H9 (cell line): ENCODE measurements around the gene INTS15. TPM values are rescaled to one million over a fixed set of nuclear protein-coding genes. Genes with fewer than 3 reads are reported as not detected.

ENCODE experiments used
- DNase-seq: peaks from one replicate; pipeline ENCODE4 v3.0.0-alpha.2; 2017
- H2AFZ ChIP-seq: one replicate; pipeline ENCODE4 v1.6.1; 2013; ENCODE audit warnings: mild to moderate bottlenecking, low read length, control low read depth, moderate library complexity
- H2AK5ac ChIP-seq: 2 replicates; pipeline ENCODE4 v1.6.1; 2013; ENCODE audit warnings: low read length, control low read depth, mixed read lengths; ENCODE audit not compliant: insufficient read length
- H2BK120ac ChIP-seq: one replicate; pipeline ENCODE4 v1.6.1; 2013; ENCODE audit warnings: low read depth, mild to moderate bottlenecking, low read length, control low read depth, inconsistent platforms; ENCODE audit not compliant: poor library complexity, severe bottlenecking
- H2BK12ac ChIP-seq: 2 replicates; pipeline ENCODE4 v1.6.1; 2013; ENCODE audit warnings: low read length, control low read depth, mixed read lengths, low read depth; ENCODE audit not compliant: insufficient read length
- H2BK15ac ChIP-seq: 2 replicates; pipeline ENCODE4 v1.6.1; 2013; ENCODE audit warnings: low read depth, low read length, control low read depth
- H2BK20ac ChIP-seq: one replicate; pipeline ENCODE4 v1.6.1; 2013; ENCODE audit warnings: low read depth, mild to moderate bottlenecking, low read length, control low read depth, inconsistent platforms; ENCODE audit not compliant: poor library complexity, severe bottlenecking
- H2BK5ac ChIP-seq: 2 replicates; pipeline ENCODE4 v1.6.1; 2013; ENCODE audit warnings: low read length, control low read depth, mixed read lengths; ENCODE audit not compliant: insufficient read length
- H3K14ac ChIP-seq: 2 replicates; pipeline ENCODE4 v1.6.1; 2013; ENCODE audit warnings: low read length, control low read depth; ENCODE audit not compliant: insufficient read depth
- H3K18ac ChIP-seq: 2 replicates; pipeline ENCODE4 v1.6.1; 2013; ENCODE audit warnings: low read depth, mild to moderate bottlenecking, mixed read lengths, low read length, control low read depth; ENCODE audit not compliant: insufficient read length
- H3K23ac ChIP-seq: 2 replicates; pipeline ENCODE4 v1.6.1; 2013; ENCODE audit warnings: low read length, control low read depth, mixed read lengths, low read depth; ENCODE audit not compliant: insufficient read length
- H3K23me2 ChIP-seq: 2 replicates; pipeline ENCODE4 v1.6.1; 2013; ENCODE audit warnings: low read depth, mild to moderate bottlenecking, mixed read lengths, low read length, control low read depth; ENCODE audit not compliant: insufficient read length, poor library complexity, severe bottlenecking
- H3K27ac ChIP-seq: 2 replicates; pipeline ENCODE4 v1.5.1; 2013; ENCODE audit warnings: low read length, control low read depth, mixed read lengths, low read depth; ENCODE audit not compliant: insufficient read length
- H3K27me3 ChIP-seq: 2 replicates; pipeline ENCODE4 v1.6.1; 2013; ENCODE audit warnings: low read length, control low read depth, inconsistent platforms; ENCODE audit not compliant: insufficient read depth
- H3K4ac ChIP-seq: 2 replicates; pipeline ENCODE4 v1.6.1; 2013; ENCODE audit warnings: low read depth, mild to moderate bottlenecking, control low read depth, inconsistent platforms, low read length, moderate library complexity
- H3K4me1 ChIP-seq: 2 replicates; pipeline ENCODE4 v1.6.1; 2013; ENCODE audit warnings: low read length, control low read depth, inconsistent platforms; ENCODE audit not compliant: insufficient read depth
- H3K4me2 ChIP-seq: 2 replicates; pipeline ENCODE4 v1.6.1; 2013; ENCODE audit warnings: low read length, control low read depth, mixed read lengths; ENCODE audit not compliant: insufficient read length, insufficient read depth
- H3K56ac ChIP-seq: 2 replicates; pipeline ENCODE4 v1.6.1; 2013; ENCODE audit warnings: low read depth, mild to moderate bottlenecking, mixed read lengths, low read length, control low read depth; ENCODE audit not compliant: insufficient read length
- H3K79me1 ChIP-seq: 2 replicates; pipeline ENCODE4 v1.6.1; 2013; ENCODE audit warnings: low read depth, mild to moderate bottlenecking, moderate library complexity, low read length, control low read depth, inconsistent platforms; ENCODE audit not compliant: insufficient read depth, poor library complexity, severe bottlenecking
- H3K79me2 ChIP-seq: 2 replicates; pipeline ENCODE4 v1.6.1; 2013; ENCODE audit warnings: low read length, control low read depth, inconsistent platforms; ENCODE audit not compliant: insufficient read depth
- H3K9ac ChIP-seq: 2 replicates; pipeline ENCODE4 v1.6.1; 2013; ENCODE audit warnings: low read length, control low read depth, mixed read lengths; ENCODE audit not compliant: insufficient read length; ENCODE audit errors: extremely low read depth
- H3K9me3 ChIP-seq: one replicate; pipeline ENCODE4 v1.6.1; 2013; ENCODE audit warnings: low read depth, low read length, inconsistent platforms; ENCODE audit not compliant: control insufficient read depth
- H3T11ph ChIP-seq: one replicate; pipeline ENCODE4 v1.6.1; 2013; ENCODE audit warnings: mild to moderate bottlenecking, low read length, control low read depth, inconsistent platforms
- H4K20me1 ChIP-seq: one replicate; pipeline ENCODE4 v1.6.1; 2013; ENCODE audit not compliant: control insufficient read depth, insufficient read length, insufficient read depth
- H4K5ac ChIP-seq: 2 replicates; pipeline ENCODE4 v1.6.1; 2013; ENCODE audit warnings: low read depth, mild to moderate bottlenecking, mixed read lengths, low read length, control low read depth; ENCODE audit not compliant: insufficient read length
- H4K8ac ChIP-seq: replicated peaks from 2 replicates; pipeline ENCODE4 v1.6.1; 2013; ENCODE audit warnings: low read length, control low read depth, mixed read lengths, low read depth; ENCODE audit not compliant: insufficient read length
- H4K91ac ChIP-seq: 2 replicates; pipeline ENCODE4 v1.6.1; 2013; ENCODE audit warnings: low read depth, mild to moderate bottlenecking, moderate library complexity, mixed read lengths, low read length, control low read depth; ENCODE audit not compliant: insufficient read length
- H3K27ac Mint-ChIP-seq, 3 experiments: 2 replicates in 2 of 3; 3 replicates in 1 of 3; pipeline ENCODE4 v1.8.0; 2020 to 2021; ENCODE audit warnings: mixed read lengths in 3 of 3, mild to moderate bottlenecking in 1 of 3, moderate library complexity in 1 of 3
- H3K27me3 Mint-ChIP-seq: 2 replicates; pipeline ENCODE4 v1.8.0; 2021; ENCODE audit warnings: low read depth, mild to moderate bottlenecking, moderate library complexity, mixed read lengths
- H3K36me3 Mint-ChIP-seq, 3 experiments: 2 replicates in 2 of 3; 3 replicates in 1 of 3; pipeline ENCODE4 v1.8.0; 2020 to 2021; ENCODE audit warnings: low read depth in 3 of 3, mixed read lengths in 3 of 3; ENCODE audit not compliant: insufficient read depth in 1 of 3
- H3K4me1 Mint-ChIP-seq, 2 experiments: 2 replicates each; pipeline ENCODE4 v1.8.0; 2020; ENCODE audit warnings: mixed read lengths in 2 of 2
- H3K4me3 Mint-ChIP-seq, 2 experiments: 2 replicates in 1 of 2; 3 replicates in 1 of 2; pipeline ENCODE4 v1.8.0; 2020 to 2021; ENCODE audit warnings: mild to moderate bottlenecking in 2 of 2, mixed read lengths in 2 of 2, moderate library complexity in 1 of 2
- H3K9me3 Mint-ChIP-seq, 2 experiments: 2 replicates in 1 of 2; 3 replicates in 1 of 2; pipeline ENCODE4 v1.8.0; 2020; ENCODE audit warnings: mild to moderate bottlenecking in 2 of 2, mixed read lengths in 2 of 2, moderate library complexity in 1 of 2
- CTCF ChIP-seq: fragments of 200-600 bp; sonication (generic); conservative IDR thresholded peaks from 3 replicates; pipeline ENCODE4 v1.8.0; 2021; ENCODE audit warnings: antibody characterized with exemption, mild to moderate bottlenecking
- WGBS: extraction: QIAGEN DNeasy Blood & Tissue Kit; methylation state at CpG from one replicate; pipeline ENCODE4 v1.1.7; 2013; ENCODE audit warnings: missing lambda C conversion rate, low lambda C conversion rate, mixed read lengths; ENCODE audit not compliant: insufficient read length; ENCODE audit errors: extremely low coverage; 5-methylcytosine and 5-hydroxymethylcytosine counted together
- total RNA-seq: library from RNA; stranded (reverse); gene quantifications from 2 replicates; pipeline ENCODE4 v1.2.1, GENCODE V29; 2021

INTS15 gene
- total RNA-seq, 1 experiment from 2014 or later = 42.9 TPM

GRCh38 chr7:6646465-6646864 lies 56.6 kb downstream of the INTS15 start:
- Histone ChIP-seq H3K4me1 (no peaks in the 10 kb centered on the region), H4K91ac (no peak overlapping the region), H3K18ac (no peak overlapping the region), H3K56ac (no peak overlapping the region), H2BK12ac (no peak overlapping the region), H2BK20ac (no peak overlapping the region), H3K79me2 (no peaks in the 10 kb centered on the region), H2BK15ac (no peak overlapping the region), H3K9ac (no peak overlapping the region), H4K20me1 (no peaks in the 10 kb centered on the region), H3K23me2 (no peaks in the 10 kb centered on the region), H3K4me2 (no peak overlapping the region), H4K5ac (no peak overlapping the region), H3K23ac (no peak overlapping the region), H2BK5ac (no peak overlapping the region), H2AFZ (no peak overlapping the region), H3K79me1 (no peaks in the 10 kb centered on the region), H3K27ac (no peak overlapping the region), H2AK5ac (no peak overlapping the region), H3K14ac (no peak overlapping the region), H3K4ac (no peak overlapping the region), H2BK120ac (no peak overlapping the region), H4K8ac (no peak overlapping the region), H3T11ph (no peak overlapping the region), H3K27me3 (no peaks in the 10 kb centered on the region), H3K9me3 (no peaks in the 10 kb centered on the region)
- WGBS = no CpG with 5 or more reads among the region's 8 CpGs
- Mint-ChIP-seq H3K27ac (peak overlapping the region in 1 of 3 experiments; percentile 34; a peak in 1 of 7 replicates), H3K4me1 (no peaks in the 10 kb centered on the region), H3K27me3 (no peaks in the 10 kb centered on the region), H3K4me3 (no peak overlapping the region), H3K36me3 (peaks cover 7 to 41% (median 21%) of the 10 kb centered on the region in 3 experiments), H3K9me3 (peaks cover 0 to 4% of the 10 kb centered on the region in 2 experiments; a peak in 1 of 5 replicates)
- no peak for DNase-seq
- TF ChIP-seq CTCF = no peak
